HG02885 (cell line): Measurements from ENCODE around the gene LRCH1.

Experiments used
- ATAC-seq: cut with Tn5 transposase; IDR thresholded peaks from one replicate; pipeline ENCODE4 v1.9.1; 2021; ENCODE audit warnings: mild to moderate bottlenecking; ENCODE audit not compliant: unreplicated experiment, poor library complexity

LRCH1 gene

DNA sequence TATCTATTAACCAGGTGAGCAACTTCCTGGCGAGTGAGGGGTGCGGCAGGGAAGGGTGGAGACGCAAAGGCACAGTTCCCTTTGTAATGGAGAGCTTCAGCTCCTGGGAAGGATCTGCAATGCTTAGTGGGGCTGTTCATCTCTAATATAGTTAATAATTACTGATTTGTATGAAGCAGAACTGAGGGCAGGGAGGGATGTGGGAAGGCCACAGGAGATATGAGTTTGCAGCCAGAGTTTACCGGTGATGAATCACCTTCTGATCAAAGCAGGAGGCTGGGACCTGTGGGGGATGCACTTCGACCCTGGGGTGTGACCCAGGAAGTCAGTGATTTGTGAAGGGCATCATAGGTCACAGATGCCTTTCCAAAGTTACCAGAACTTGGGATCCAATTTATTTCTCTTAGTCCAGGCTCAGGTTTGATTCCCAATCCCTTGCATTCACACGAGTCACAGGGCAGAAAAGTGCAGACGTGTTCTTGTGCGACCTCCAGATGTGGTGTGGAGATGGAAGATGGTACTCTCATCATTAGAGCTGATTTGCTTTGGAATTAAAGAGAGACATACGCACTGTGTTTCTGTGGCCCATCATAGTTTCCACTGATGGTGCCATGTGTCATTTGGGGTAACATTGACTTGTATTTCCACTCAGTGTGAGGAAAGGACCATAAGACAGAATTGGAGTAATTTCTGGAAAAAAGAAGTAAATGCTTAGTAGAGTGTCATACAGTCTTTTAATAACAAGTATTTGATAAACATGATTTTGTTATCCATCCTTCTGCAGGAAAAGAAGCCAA is 55.0 kb downstream of the LRCH1 start:
- ATAC-seq, result no peak

DNA sequence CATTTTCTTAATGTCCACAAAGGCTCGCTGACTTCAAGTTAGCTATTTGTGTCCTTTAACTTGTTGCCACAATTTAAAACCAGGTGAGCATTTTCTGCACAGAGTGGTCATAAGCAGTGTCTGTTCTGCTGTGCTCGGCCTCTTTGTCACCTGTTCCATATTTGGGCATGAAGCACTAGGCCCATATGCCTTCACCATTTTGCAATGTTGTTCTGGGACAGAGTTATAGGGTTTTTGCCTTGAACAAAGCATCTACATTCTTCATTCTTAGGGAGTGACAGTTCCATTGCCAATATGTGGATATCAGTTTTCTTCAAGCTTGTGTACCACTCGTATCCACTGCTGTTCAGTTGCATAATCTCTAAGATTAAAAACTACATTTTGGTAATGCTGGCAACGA is 56.1 kb downstream of the LRCH1 start:
- no peak for ATAC-seq

DNA sequence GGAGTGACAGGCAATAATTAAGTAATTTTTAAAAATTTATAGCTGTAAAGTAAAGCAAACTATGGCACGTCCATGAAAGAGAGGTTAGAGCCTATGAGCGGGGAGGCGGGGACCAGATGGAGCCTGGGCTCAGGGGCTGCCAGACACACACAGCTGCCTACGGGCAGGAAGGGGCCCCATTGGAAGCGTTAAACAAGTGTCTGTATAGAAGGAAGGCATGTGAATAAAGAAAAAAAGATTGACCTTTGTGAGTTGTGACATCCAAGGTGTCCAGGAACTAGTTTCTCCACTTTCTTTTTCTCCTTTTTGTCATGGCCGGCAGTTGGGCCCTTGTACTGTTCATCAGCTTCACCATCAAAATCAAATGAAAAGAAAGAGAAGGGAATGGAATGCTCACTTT is 56.8 kb downstream of the LRCH1 start:
- no peak for ATAC-seq

DNA sequence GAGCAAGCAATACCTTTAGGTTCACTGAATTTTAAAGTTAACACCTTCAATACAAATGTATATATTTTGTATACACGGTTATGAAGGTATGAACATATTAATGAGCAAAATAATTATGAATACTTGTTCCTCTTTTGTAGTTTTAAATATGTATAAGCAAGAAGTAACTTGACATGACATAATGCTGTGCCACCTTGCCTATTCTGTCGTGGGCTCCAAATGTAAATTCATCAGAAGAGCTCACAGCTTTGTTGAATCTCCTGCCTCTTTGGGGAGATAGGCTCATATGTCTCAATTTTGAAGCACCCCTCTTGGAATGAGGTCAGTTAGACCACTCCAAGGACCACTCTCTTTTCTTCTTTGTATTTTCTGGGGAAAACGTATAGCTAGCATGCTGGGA is 59.3 kb downstream of the LRCH1 start:
- no peak for ATAC-seq

DNA sequence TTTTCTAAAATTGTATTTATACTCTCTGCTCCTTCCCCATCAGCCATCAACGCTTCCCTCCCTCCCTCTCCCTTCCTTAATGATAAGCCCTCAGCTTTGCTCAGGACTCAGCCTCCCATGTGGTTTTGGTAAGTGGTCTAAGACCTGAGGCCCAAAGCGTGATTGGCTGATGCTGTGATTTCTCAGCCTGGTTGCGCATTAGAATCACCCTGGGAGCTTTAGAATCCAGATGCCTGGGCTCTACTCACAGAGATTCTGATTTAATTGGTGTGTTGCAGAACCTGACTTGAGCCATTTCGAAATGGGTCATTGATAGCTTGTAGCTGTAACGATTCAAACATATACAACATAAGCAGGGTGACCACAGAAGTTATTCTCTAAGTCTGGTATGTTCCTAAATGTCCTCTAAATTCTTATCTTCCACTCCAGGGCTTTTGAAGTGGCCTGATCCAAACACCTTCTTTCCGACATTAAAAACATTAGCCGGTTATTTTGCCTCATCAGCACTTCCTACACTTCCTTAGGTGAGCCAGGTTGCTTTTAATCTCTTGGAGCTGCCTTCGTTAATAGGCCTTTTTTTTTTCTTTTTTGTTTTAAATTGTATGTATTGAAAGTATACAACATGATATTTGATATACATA is 60.6 kb downstream of the LRCH1 start:
- no peak for ATAC-seq

DNA sequence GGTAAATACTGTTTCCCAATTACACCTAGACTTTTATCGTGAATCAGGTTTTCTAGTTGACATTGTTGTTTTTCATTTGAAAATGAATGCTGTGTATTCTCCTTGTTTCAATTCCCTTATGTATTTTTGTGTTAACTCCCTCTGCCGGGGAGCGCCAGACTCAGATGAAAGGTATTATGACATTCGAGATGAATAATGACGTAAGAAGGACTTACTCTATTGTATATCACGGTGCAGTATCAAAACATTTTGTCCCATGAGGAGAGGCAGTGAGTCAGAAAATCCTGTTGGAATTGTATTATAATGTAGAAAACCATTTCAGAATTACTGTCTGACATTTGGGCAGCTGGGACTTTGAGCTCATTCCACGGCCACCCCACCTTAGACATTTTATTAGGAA is 61.6 kb downstream of the LRCH1 start:
- no peak for ATAC-seq

DNA sequence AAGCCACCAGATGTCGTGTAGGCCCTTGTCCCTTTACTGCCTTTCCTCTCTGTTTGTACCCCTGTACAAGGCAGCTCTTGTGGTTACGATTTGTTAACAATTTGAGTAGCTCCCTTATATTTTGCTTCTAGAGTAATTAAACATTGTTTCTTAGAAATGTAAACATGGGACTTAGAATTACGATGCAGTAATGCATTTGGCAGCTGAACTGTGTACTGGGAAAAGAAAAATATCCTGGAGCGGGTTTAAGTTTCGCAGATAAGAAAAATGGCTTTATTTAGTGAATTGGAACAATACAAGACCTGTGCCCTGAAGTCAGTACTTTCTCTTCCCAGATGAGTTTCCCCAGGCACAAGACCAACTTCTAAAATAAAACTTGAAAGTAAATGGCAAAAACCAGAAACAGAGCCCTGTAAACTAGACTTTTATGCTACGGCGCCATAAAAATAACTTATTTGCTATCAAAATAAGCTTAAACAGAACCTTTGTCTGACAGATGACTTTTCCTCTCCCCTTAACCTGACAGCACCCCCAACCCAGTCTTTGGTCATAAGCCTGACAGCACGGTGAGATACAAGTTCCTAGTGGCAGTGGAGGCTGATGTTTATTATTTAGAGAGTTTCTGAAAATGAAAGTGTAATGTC is 63.0 kb downstream of the LRCH1 start:
- no peak for ATAC-seq

DNA sequence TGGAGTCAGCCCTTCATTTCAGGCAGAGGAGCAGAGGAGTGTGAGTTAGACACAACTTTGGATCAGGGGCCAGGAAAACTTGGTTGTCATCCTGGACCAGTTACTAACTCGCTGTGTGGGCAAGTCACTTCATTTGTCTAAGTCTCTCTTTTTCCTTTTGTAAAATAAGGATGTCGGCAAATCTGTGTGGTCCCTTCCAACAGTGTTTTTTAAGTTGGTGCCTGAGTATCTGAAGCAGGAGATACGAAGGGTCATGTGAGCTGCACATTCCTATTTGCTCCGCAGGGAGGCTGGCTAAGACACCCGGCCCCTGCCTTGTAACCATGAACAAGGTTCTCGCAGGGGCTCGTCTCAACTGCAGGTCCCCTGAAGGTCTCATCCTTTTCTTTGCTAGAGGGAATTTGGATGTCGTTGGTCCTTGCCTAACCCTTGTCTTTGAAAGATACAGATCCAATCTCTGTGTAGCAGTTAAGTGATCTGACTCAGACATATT is 64.3 kb downstream of the LRCH1 start:
- ATAC-seq, result no peak

DNA sequence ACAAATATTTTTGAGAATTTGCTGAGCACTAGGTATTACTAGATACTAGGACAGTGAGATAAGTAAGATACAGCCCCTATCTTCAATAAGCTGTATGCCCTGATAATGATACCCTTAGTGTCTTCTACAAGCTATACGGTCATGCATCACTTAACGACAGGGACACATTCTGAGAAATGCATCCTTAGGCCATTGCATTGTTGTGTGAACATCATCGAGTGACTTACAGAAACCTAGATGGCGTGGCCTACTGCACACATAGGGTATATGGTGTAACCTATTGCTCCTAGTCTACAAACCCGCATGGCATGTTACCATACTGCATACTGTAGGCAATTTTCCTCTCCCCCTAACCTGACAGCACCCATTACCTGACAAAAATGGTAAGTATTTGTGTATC is 64.9 kb downstream of the LRCH1 start:
- no peak for ATAC-seq

DNA sequence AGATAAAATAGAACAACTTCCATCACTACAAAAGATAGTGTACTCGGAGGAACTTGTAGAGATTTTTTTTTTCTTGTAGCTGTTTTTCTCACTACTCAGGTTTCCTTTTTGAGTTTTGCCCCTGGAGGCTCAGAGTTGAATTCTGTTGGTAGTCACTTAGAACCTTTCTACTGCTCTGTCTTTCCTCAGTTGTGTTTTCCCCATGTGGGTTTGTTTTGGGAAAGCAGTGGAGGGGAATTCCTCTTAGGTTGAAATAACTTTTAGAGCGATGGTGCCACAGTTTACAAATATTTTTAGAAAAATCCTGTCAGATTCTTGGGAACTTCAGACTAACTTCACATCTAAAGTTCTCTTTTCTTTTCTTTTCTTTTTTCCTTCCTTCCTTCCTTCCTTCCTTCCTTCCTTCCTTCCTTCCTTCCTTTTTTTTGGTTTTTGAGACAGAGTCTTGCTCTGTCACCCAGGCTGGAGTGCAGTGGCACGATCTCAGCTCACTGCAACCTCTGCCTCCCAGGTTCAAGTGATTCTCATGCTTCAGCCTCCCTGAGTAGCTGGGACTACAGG is 65.8 kb downstream of the LRCH1 start:
- no peak for ATAC-seq

DNA sequence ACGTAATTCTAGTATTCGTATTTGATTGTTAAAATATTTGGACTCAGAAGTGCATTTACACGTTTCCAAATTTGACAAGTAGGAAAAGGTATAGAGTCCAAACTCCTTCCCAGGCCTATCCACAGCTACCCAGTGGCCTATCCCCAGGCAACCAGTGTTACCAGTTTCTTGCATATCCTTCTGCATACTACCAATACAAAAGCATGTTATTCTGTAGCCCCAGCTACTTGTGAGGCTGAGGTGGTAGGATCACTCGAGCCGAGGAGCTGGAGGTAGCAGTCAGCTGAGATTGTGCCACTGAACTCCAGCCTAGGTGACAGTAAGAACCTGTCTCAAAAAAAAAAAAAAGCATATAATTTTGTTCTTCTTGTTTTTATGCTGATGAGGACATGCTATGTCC is 67.1 kb downstream of the LRCH1 start:
- ATAC-seq, result no peak

DNA sequence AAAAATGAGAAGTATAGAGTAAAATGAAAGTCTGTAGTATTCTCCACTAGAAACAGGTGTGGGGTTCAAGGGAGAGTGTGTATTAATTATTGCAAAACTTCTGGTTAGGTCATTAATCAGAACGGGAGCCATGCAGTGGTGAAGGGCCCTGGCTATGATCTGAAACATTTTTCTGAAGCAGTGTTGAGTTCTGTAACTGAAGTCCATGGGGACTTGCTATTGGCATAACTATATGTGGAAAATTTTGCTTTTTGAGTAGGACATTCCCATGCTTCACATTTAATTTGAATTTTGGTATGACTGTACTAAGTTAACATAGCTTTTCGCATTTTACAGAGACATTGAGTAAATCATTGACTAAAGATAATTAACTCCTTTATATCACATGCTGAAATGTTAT is 67.5 kb downstream of the LRCH1 start:
- no peak for ATAC-seq

DNA sequence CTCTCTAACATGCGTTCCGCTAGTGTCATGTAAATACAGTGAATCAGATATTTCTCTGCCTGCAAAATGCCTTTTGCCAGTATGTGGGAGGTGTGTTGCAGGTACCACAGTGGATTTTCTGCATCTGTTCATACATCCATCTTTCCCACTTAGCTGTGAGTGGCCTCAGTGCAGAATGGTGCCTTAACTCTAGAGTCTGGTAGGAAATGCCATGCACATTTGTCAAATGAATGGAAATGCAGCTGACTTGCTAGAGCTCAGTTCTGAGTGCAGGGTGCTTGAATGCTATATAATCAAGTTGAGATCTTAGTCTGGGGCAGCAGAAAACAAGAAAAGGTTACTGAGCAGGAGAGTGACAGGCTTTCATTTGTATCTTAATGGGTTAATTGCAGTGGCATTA is 68.2 kb downstream of the LRCH1 start:
- no peak for ATAC-seq

DNA sequence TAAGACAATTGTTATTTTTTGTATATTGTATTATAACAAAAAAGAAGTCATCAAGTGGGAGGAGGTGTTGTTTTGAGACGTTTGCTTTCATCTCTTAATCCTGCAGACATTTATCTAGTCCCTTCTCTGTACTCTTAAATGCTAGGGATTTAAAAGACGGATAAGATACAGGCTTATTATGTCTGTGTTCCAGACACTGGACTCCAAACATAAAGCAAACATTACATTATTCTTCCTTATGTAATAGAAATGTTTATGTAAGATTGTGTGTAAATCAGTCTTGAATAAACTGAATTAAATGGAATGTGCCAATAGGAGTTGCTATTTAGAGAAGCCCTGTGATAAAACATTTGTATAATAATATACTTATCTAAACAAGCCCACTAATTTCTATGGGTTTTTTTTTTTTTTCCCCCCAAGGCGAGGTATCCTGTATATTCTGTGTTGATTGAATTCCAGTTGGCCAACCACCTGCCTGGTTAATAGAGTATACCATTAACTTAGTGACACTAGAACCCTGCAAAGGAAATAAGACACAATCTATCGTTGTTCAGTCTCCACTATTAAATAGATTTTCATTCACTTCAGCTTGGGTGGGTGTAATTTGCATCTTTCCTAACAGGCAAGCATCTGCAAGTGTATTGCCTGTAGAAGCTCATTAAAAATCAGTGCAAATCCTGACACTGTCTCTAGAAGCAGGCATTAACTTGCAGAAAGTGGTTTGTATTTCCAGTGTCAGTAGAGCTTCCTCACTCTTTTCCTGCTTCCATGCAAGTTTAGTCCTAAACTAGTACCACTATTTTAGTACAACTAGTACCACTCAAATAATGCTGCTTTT is 69.0 kb downstream of the LRCH1 start:
- ATAC-seq, result no peak

DNA sequence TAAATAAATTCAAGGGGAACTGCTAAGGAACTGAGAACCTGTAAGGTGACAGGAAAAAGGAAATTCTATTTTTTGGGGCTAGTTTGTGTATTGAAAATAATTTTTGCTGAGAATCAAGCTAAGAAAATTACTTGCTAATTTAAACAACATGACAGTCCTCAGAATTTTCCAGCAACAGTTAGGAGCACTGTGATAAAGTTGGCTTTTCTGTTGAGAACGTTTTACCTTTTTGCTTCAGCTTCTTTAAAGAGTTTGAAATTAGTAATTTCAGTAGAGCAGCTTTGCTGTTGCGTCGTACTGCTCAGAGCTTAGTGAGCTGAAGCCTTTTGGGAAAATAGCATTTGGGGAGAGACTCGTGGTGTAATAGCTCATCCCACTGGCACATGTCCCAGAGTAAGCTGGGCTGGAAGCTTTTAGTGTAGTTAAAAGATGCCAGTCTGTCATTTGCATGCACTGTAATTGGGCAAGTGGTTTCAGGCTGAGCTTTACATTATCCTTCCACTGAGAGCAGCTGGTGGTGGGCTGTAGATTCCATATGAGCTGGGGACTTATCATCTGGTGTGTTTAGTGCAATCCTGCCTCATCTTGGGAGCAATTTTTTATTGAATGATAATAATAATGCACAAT is 69.8 kb downstream of the LRCH1 start:
- no peak for ATAC-seq

DNA sequence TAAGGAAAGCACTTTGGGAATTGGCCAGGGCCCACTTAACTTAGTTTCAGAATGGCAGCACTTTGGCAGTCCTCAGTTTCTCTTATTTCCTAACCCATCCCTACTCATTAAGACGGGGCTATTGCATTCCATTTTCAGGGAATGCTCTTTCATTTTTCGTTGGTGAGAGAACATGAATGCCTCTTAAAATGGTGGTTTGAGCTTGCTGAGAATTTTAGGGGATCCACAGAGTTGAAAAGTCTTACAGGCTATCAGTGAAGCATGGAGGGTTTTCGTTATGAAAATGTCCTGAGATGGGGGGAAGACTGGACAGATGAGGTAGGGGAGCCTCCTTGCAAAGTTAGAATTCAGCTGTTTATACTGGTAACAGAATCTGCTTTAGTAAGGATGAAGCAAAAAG is 71.4 kb downstream of the LRCH1 start:
- peak; percentile 60 for ATAC-seq

DNA sequence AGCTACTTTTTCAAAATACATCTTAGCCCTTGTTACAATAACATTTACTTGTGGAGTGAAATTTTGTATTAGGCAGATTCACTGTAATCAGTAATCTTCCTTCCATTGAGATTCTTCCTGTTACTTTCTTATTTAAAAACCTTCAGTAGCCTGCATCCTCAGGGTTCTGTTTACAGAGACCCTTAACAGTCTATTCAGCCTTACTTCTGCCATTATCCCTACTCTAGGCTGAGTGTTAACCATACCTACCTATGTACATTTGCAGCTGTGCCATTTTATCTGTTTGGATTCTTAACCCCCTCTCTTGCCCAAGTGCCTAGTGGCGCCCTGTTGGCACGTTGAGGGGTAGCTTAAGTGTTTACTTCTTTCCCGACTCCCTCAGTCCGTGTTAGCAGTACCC is 71.9 kb downstream of the LRCH1 start:
- peak; percentile 4 for ATAC-seq

DNA sequence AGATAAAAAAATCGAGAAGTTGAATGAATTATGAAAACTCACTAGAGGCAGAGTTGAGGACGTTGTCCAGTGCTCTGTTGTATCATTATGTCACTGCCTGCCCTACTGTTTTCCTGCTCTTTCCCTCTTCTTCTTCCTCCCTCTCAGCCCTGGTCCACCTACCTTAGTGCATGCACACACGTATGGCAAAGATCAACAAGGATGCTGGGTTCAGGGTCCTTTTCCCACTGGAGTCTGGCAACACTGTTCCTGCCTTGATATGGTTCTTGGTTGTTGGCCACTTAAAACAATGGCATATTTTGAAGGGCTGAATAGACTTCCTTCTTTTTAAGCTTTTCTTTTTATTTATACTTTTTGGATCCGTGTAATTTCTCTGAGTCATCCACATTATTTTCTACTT is 74.5 kb downstream of the LRCH1 start:
- ATAC-seq, result no peak

DNA sequence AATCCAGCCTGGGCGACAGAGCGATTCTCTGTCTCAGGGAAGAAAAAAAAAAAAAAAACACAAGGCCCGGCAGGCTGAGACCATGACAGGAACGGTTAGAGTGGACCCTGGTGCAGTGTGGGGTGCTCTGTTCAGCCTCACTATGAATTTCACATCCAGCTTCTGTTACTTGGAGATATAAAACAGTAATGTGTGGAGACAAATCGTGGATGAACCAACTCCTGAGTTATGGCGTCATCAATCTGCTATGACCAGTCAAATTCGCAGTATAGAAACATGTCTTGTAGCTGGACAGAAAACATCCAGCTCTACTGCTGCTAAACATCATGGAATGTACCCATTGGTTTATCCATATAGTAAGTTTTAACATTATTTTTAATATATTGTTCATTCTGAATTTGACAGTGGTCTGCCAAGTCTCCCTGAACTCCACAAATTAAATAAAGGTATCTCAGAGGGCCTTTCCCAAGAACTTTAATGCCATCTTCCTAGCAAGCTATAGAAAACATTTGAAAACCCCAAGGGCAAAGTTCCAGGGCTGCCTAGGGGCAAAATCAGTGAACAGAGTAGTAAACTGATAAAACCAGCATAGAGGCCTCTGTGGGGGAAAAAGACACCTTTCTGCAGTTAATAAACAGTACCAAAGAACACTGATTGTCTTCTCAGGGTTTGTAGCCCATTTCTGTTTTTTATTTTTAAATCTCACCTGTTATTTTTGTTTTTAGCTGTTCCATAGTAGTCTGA is 75.8 kb downstream of the LRCH1 start:
- no peak for ATAC-seq
